Skin of body (tissue), 2 donors: ENCODE data around the gene IRS1. TPM values are rescaled to one million over a fixed set of nuclear protein-coding genes. Genes with fewer than 3 reads are reported as not detected.
A peak's percentile ranks its signal among the peaks of the same experiment; 100 is the strongest.

Source experiments
- DNase-seq: peaks from one replicate; lab custom pipeline; 2025; lab: John Stamatoyannopoulos, UW
- total RNA-seq: library from RNA; depleted of rRNA; stranded (reverse); fragments of >200 nt; gene quantifications from one replicate; pipeline ENCODE4 v1.2.3, GENCODE V29; 2014

The IRS1 gene
- total RNA-seq, 1 donor from 2014 or later: 14.5 TPM

DNA sequence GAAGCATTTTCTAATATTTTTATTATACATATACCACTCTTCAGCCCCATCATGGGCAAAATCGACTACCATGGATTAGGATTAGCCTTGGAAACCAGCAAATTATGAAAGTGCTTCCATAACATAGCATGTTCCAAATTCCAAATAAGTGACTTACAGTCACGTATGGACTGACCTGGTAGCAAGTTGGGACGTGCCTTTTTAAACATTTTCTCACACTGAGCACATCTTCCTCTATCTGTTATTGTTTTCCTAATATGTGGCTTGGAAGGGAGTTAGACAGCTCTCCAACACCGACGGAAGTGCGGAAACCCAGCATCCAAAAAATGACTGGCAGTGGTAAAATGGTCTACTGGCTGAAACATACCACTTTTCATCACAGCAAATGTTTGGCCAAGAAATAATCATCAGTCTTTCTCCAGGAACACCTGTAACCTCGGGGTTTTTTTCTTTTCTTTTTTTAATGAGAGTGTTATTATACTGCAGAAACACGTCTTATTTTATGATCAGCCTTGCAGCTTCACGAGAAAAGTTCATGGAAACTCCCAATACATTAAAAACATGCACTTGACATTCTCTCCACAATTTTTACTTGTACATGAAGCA, 107.0 kb downstream of the IRS1 start:
- no peak for DNase-seq

DNA sequence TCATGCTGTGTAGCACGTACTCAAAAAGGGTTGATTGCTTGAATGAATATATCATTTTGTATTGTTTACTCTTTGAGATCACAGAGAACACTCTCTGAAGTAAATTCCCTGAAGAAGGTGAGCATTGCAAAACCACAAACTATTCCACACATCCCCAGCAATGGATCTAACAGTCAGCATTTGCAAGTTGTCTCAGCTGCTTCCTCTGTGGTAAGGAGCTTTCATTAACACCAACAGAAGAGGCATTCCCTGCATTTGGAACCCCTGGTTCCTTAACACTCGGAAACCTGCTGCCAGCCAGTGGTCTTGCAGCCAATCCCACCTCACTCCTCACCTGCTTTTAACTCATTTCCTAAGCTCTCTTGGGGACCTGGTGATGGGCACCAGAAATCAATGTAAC, 108.4 kb downstream of the IRS1 start:
- DNase-seq: no peak

DNA sequence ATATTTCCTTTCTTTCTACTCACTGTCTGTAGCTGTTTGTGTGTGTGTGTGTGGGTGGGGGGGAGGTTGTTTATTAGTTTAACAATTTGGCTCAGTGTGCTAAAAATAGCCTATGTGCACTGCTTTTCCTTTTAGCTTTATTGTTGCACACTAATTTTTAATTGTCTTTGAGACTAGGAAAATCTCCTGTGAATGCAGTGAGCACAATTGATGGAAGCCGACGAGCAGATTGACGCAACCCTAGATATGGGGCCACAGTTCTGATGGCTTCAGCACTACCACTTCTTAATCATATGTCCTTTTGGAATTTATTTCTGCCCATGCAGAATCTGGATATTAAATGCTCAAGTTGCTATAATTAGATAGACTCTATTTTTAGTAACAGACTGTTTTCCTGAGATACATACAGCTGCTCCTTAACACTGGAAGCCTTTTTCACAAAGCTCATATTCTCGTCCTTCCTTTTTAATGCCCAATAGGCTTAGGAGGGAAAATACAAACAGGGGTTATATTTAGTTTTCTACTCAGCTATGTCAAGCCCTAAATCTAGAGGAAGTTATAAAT, 109.1 kb downstream of the IRS1 start:
- DNase-seq: peak; percentile 70

DNA sequence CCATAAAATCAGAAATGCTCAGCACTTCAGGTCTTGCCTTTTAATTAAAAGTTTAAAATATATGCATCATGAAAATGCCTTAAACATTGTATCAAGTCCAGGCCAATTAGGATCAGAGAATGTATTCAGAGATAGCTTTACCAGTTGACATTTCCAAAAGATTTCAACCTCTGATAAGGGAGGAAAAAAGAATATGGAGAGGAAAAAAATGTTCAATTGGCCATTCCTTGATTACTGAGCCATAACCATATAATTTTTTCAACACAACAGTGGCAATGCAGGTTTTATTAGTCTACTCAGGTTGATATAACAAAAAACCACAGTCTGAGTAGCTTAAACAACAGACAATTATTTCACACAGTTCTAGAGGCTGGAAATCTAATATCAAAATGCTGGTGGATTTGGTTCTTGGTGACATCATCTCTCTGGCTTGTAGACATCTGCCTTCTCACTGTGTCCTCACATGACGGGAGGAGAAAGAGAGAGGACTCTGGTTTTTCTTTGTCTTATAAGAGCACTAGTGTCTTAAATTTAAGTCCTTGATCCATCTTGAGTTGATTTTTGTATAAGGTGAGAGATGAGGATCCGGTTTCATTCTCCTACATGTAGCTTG, 111.9 kb downstream of the IRS1 start:
- no peak for DNase-seq

DNA sequence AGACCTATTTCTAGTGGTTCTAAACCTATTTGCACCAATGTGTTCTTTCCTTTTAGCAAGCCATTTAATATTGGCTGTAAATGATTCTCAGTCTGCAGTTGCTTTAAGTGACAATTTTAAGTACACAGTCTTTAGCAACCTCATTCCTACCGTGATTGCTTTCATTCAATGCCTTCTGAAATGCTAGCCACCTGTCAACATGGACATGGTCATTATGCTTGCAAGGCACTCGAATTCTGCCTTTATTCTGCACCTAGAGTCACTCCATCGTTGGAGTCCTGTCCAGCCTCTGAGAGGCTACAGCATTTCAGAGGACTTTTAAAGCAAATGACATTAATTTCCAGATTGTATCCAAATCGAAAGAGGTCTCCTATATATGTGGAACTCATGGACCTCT, 115.1 kb downstream of the IRS1 start:
- DNase-seq: no peak

DNA sequence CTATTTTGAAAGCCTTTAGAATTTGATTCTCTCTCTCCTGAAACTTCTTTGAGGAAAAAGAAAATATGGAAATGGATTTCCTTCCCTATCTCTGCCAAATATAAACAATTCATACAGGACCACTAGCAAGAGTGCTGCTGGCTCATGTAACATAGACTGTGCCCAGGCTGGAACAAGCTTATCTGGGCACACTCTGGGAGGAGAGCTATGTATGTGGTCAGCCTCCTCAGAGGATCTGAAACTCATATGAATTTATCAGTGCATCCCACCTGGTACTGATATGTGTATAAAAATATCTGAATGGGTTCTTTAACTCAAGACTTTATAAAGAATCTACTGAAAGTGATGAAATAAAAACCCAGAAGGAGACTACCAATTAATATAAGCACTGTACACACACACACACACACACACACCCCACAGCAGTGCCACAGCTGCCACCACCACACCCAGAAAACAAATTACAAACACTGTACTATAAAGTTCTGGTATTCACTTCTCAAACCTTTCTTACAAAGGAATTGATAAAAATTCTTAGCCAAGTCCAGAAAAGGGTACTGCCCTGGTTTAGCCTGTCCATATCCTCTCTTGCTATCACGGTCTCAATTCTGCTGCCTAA, 115.6 kb downstream of the IRS1 start:
- DNase-seq: no peak

DNA sequence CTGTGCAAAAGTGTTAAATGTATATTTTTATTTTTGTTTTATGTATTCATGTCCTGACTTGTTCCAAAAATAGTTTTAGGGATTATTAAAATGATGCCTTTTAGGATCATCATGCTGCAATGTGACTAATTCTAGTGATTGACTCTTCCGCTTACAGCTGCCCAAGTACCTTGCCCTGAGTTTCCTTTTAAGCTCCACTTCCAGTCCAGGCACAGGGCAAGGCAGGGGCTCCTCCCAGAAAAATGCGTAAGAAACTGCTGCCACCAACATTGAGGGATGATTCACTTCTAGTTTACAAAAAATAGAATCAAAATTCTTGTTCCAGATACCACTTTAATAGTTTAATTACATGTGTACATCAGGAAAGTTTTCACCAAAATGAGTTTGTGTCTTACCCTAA, 116.4 kb downstream of the IRS1 start:
- no peak for DNase-seq

Other genes with a start within 250 kb of the IRS1 start
- gene RHBDD1, start 36.2 kb upstream of the IRS1 start, total RNA-seq: 38.3 TPM